Cerebellar nuclear complex (tissue), 1 donor: ENCODE measurements around the gene RAI1.
"Not testable (repeated sequence)": the region's sequence is repeated elsewhere in the genome, so short reads cannot be mapped to it uniquely, and the experiment has no call there.

Source experiments
- DNase-seq, 2 experiments: peaks; one replicate each; lab custom pipeline; 2025; lab: John Stamatoyannopoulos, UW

Gene RAI1

GRCh38 chr17:17665255-17665654 lies 16.0 kb upstream of the RAI1 start:
- DNase-seq, result no peak

- no peak for DNase-seq
These were observed 15.0 kb upstream of the RAI1 start for GRCh38 chr17:17666111-17666714.

- DNase-seq, result no peak
These were observed 14.0 kb upstream of the RAI1 start for GRCh38 chr17:17667231-17667630.

GRCh38 chr17:17667947-17668346 lies 13.3 kb upstream of the RAI1 start:
- no peak for DNase-seq

GRCh38 chr17:17668358-17668757 lies 12.9 kb upstream of the RAI1 start:
- DNase-seq, result no peak

GRCh38 chr17:17668775-17669579 lies 12.3 kb upstream of the RAI1 start:
- DNase-seq, result no peak

GRCh38 chr17:17669580-17670235 lies 11.6 kb upstream of the RAI1 start:
- DNase-seq, result no peak

GRCh38 chr17:17670701-17671305 lies 10.5 kb upstream of the RAI1 start:
- no peak for DNase-seq

GRCh38 chr17:17671369-17672129 lies 9.7 kb upstream of the RAI1 start:
- DNase-seq, result no peak

- DNase-seq, result no peak
These were observed 8.5 kb upstream of the RAI1 start for GRCh38 chr17:17672453-17673368.

- no peak for DNase-seq
These were observed 5.8 kb upstream of the RAI1 start for GRCh38 chr17:17675416-17675815.

- no peak for DNase-seq
These were observed 5.2 kb upstream of the RAI1 start for GRCh38 chr17:17675925-17676534.

- DNase-seq, result no peak
These were observed 4.5 kb upstream of the RAI1 start for GRCh38 chr17:17676752-17677151.

- no peak for DNase-seq
These were observed 3.8 kb upstream of the RAI1 start for GRCh38 chr17:17677299-17678040.

GRCh38 chr17:17678063-17678699 lies 3.1 kb upstream of the RAI1 start:
- not testable (repeated sequence) for DNase-seq

- no peak for DNase-seq
These were observed 2.0 kb upstream of the RAI1 start for GRCh38 chr17:17679243-17679642.

- no peak for DNase-seq
These were observed 1.5 kb upstream of the RAI1 start for GRCh38 chr17:17679748-17680147.

GRCh38 chr17:17680477-17681186 lies 626 bp upstream of the RAI1 start:
- no peak for DNase-seq
